SU-DHL-6 (cell line): ENCODE results near the gene GLRA1.

Experiments used
- CTCF ChIP-seq: fragments of 200-600 bp; sonication (generic); IDR thresholded peaks from one replicate; pipeline ENCODE4 v1.5.1; 2017; ENCODE audit warnings: antibody characterized with exemption, mild to moderate bottlenecking, low read length, moderate library complexity; ENCODE audit not compliant: insufficient read depth, poor library complexity, severe bottlenecking
- EZH2phosphoT487 ChIP-seq: fragments of 200-600 bp; sonication (generic), shearing (Covaris generic); conservative IDR thresholded peaks from 2 replicates; pipeline ENCODE4 v1.6.1; 2018; ENCODE audit warnings: mild to moderate bottlenecking, antibody characterized with exemption, low read length, moderate library complexity, mixed read lengths

- TF ChIP-seq CTCF, result no peak
- no peak for TF ChIP-seq EZH2phosphoT487
Observed at GRCh38 chr5:151820903-151821302, 103.7 kb downstream of the GLRA1 start.
